Measurements from ENCODE around the gene CARS1. TPM values are rescaled to one million over a fixed set of nuclear protein-coding genes. Genes with fewer than 3 reads are reported as not detected.

The CARS1 gene
- polyA plus RNA-seq, 2 donors, result 22.8 to 29.0 TPM

DNA sequence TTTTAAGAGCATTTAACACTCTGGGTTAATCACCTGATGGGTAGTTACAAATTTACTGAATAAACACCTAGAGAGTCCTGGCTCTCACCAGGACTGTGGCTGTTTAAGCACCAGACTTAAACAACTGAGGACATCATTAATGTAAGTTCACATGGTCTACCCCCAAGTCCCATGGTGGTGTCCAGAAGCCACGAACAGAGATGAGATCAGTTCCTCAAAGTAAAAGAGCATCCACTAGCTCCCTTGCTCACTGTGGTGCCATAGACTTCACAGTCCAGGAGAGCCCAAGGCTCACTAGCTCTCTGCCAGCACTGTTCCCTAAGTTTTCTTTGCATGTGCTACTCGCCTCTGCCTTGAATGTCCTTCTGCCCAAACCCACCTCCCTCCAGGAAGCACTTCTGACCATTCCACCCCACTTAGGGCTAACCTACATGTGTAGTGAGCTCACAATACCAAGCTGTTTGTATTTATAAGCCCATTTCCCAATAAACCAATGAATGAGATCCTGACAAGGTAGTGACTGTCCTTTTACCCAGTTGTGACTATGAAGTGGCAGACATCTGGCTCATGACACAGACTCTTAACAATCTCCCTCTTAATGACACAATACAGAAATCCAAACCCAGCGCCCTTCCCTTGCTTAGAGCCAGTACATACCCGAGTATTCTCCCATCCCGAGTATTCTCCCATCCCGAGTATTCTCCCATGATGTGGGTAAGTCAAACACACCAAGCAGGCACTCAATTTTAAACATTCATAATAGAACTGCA lies 80.7 kb downstream of the CARS1 start:
- 75 to 84% methylated on average over 6 of the region's 6 CpGs for WGBS, 2 donors

DNA sequence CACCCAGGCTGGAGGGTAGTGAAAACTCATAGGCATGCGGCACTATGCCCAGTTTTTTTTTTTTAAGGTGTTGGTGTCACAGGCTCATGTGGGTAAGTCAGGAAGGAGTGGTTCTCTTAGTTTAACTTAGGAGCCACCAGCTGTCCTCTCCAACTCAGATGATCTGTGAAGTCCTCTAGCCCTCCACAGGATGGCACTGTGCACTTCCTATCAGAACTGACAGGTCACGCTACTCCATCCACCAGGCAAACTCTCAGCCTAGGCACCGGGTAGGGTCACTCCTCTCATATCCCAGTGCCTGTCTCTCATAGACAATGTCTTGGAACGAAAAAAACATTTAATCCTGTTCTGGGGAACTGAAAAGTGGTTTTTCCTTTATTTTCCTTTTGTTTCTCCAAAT lies 81.6 kb downstream of the CARS1 start:
- Histone ChIP-seq H3K4me3 (ENCODE audit: low read depth in 1 of 2, low read length in 2 of 2) (no peak overlapping the region), H3K4me1 (ENCODE audit: control insufficient read depth in 2 of 2, insufficient read depth in 2 of 2, low read length in 1 of 2) (no peaks in the 10 kb centered on the region), H3K27ac (ENCODE audit: low read depth in 2 of 2, low read length in 1 of 2) (no peak overlapping the region), H3K9me3 (ENCODE audit: control insufficient read depth in 2 of 2, insufficient read depth in 1 of 2, low read depth in 1 of 2, low read length in 1 of 2) (no peaks in the 10 kb centered on the region), H3K27me3 (ENCODE audit: control insufficient read depth in 1 of 2, insufficient read depth in 2 of 2, low read length in 2 of 2) (no peaks in the 10 kb centered on the region), H3K36me3 (ENCODE audit: control insufficient read depth in 2 of 2, insufficient read depth in 2 of 2, low read length in 1 of 2) (peaks cover 20 to 22% of the 10 kb centered on the region in 2 donors)
- 79 to 80% methylated on average over 4 of the region's 4 CpGs for WGBS, 2 donors

More for the DNA sequence above, 80.7 kb downstream of the CARS1 start:
- Histone ChIP-seq H3K27me3 (ENCODE audit: control insufficient read depth in 1 of 2, insufficient read depth in 2 of 2, low read length in 2 of 2) (no peaks in the 10 kb centered on the region), H3K9me3 (ENCODE audit: control insufficient read depth in 2 of 2, insufficient read depth in 1 of 2, low read depth in 1 of 2, low read length in 1 of 2) (no peaks in the 10 kb centered on the region), H3K4me1 (ENCODE audit: control insufficient read depth in 2 of 2, insufficient read depth in 2 of 2, low read length in 1 of 2) (no peaks in the 10 kb centered on the region), H3K27ac (ENCODE audit: low read depth in 2 of 2, low read length in 1 of 2) (no peak overlapping the region), H3K36me3 (ENCODE audit: control insufficient read depth in 2 of 2, insufficient read depth in 2 of 2, low read length in 1 of 2) (peaks cover 18 to 22% of the 10 kb centered on the region in 2 donors), H3K4me3 (ENCODE audit: low read depth in 1 of 2, low read length in 2 of 2) (no peak overlapping the region)

DNA sequence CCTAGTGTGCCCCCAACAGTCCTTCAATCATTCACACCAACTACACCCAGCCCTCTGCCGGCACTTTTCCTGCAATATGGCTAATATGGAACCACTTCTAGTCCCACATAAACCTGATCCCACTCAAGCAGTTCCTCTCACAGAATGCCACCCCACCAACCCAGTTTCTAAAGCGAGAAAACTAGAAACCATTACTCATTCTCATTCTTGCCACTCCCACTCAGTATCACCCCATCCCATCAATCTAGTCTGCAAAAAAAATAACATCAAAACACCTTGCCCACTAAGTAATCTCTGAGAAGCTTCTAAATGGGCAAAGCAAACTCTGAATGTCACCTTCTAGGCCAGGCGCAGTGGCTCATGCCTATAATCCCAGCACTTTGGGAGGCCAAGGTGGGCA lies 83.0 kb downstream of the CARS1 start:
- no peaks in the 10 kb centered on the region for H3K27me3 ChIP-seq (ENCODE audit: control insufficient read depth in 1 of 2, insufficient read depth in 2 of 2, low read length in 2 of 2)
- no peaks in the 10 kb centered on the region for H3K4me1 ChIP-seq (ENCODE audit: control insufficient read depth in 2 of 2, insufficient read depth in 2 of 2, low read length in 1 of 2)
- WGBS, 2 donors, result 93 to 94% methylated on average over 3 of the region's 3 CpGs
- H3K4me3 ChIP-seq (ENCODE audit: low read depth in 1 of 2, low read length in 2 of 2), result no peak overlapping the region
- peaks cover 22 to 27% of the 10 kb centered on the region in 2 donors for H3K36me3 ChIP-seq (ENCODE audit: control insufficient read depth in 2 of 2, insufficient read depth in 2 of 2, low read length in 1 of 2)
- no peaks in the 10 kb centered on the region for H3K9me3 ChIP-seq (ENCODE audit: control insufficient read depth in 2 of 2, insufficient read depth in 1 of 2, low read depth in 1 of 2, low read length in 1 of 2)
- H3K27ac ChIP-seq (ENCODE audit: low read depth in 2 of 2, low read length in 1 of 2), result no peak overlapping the region

DNA sequence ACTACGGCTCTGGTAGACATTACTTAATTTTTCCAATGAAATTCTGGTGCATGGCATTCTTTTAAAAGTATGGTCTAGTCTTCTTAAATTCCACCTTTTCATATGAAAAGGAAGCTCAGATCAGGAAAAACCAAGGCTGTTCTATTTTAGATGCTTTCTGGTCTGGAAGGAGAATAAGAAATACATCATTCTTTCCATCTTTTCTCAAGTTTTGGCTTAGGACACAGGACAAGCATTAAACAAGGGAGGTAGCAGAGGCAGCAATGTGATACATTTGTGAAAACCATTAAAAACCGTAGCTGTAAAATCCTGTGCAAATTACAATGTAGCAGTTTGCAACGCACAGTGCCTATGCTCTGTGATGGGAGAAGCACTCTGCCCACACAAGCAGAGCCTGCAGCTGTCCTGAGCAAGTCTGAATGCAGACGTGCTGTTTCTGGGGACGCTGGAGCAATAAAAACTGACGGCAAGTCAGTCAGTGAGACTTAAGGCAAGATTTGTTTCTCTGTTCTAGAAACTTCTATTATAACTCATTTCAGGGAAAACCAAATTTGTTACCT lies 88.8 kb downstream of the CARS1 start:
- WGBS, 2 donors, result 75 to 80% methylated on average over 6 of the region's 6 CpGs

DNA sequence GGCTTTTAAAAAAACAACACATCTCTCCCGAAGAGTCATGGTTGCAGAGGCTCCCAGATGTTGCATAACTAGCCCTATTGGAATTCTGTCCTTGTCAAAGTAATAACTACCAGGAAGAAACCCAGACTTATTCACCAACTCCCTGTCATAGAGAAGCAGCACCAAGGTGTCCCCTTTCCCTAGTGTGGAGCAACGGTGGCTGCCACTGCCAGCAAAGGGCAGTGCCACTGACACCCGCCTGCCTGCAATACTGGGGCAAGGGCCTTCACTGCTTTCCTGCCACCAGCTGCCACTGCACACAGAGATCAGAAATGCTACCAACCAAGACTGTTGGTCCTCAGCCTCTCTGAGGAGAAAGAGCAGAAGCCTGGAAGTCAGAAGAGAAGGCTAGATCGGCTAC lies 92.4 kb downstream of the CARS1 start:
- H3K36me3 ChIP-seq (ENCODE audit: control insufficient read depth in 2 of 2, insufficient read depth in 2 of 2, low read length in 1 of 2), result peaks cover 23 to 44% of the 10 kb centered on the region in 2 donors

More for the DNA sequence above, 88.8 kb downstream of the CARS1 start:
- no peaks in the 10 kb centered on the region for H3K4me1 ChIP-seq (ENCODE audit: control insufficient read depth in 2 of 2, insufficient read depth in 2 of 2, low read length in 1 of 2)
- peaks cover 27 to 41% of the 10 kb centered on the region in 2 donors for H3K36me3 ChIP-seq (ENCODE audit: control insufficient read depth in 2 of 2, insufficient read depth in 2 of 2, low read length in 1 of 2)
- no peaks in the 10 kb centered on the region for H3K9me3 ChIP-seq (ENCODE audit: control insufficient read depth in 2 of 2, insufficient read depth in 1 of 2, low read depth in 1 of 2, low read length in 1 of 2)
- no peaks in the 10 kb centered on the region for H3K27me3 ChIP-seq (ENCODE audit: control insufficient read depth in 1 of 2, insufficient read depth in 2 of 2, low read length in 2 of 2)
- H3K4me3 ChIP-seq (ENCODE audit: low read depth in 1 of 2, low read length in 2 of 2), result no peak overlapping the region
- H3K27ac ChIP-seq (ENCODE audit: low read depth in 2 of 2, low read length in 1 of 2), result no peak overlapping the region

DNA sequence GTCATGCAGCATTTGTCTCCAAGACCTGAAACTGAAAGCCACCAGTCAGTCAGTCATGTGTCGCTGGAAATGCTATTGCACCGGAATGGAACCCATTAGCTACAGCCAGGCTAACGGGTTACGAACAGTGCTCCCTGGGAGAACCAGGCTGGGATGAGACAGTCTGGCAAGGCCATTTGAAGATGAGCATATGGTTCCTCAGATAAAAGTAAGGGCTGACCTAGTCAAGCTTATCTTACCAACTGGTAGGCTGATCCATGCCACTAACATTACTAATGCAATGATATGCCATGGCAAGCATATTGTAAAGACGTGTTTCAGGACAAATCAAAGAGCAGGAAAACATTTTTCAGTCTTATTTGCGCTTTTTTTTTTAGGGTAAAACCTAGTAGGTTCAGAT lies 93.5 kb downstream of the CARS1 start:
- no peaks in the 10 kb centered on the region for H3K4me1 ChIP-seq (ENCODE audit: control insufficient read depth in 2 of 2, insufficient read depth in 2 of 2, low read length in 1 of 2)
- H3K36me3 ChIP-seq (ENCODE audit: control insufficient read depth in 2 of 2, insufficient read depth in 2 of 2, low read length in 1 of 2), result peaks cover 18 to 42% of the 10 kb centered on the region in 2 donors
- no peak overlapping the region for H3K4me3 ChIP-seq (ENCODE audit: low read depth in 1 of 2, low read length in 2 of 2)
- no peak overlapping the region for H3K27ac ChIP-seq (ENCODE audit: low read depth in 2 of 2, low read length in 1 of 2)
- no peaks in the 10 kb centered on the region for H3K27me3 ChIP-seq (ENCODE audit: control insufficient read depth in 1 of 2, insufficient read depth in 2 of 2, low read length in 2 of 2)
- 93 to 94% methylated on average over 6 of the region's 6 CpGs for WGBS, 2 donors
- no peaks in the 10 kb centered on the region for H3K9me3 ChIP-seq (ENCODE audit: control insufficient read depth in 2 of 2, insufficient read depth in 1 of 2, low read depth in 1 of 2, low read length in 1 of 2)

More for the DNA sequence above, 92.4 kb downstream of the CARS1 start:
- WGBS, 2 donors, result 81 to 86% methylated on average over 4 of the region's 4 CpGs
- Histone ChIP-seq H3K27me3 (ENCODE audit: control insufficient read depth in 1 of 2, insufficient read depth in 2 of 2, low read length in 2 of 2) (no peaks in the 10 kb centered on the region), H3K4me3 (ENCODE audit: low read depth in 1 of 2, low read length in 2 of 2) (no peak overlapping the region), H3K27ac (ENCODE audit: low read depth in 2 of 2, low read length in 1 of 2) (no peak overlapping the region), H3K4me1 (ENCODE audit: control insufficient read depth in 2 of 2, insufficient read depth in 2 of 2, low read length in 1 of 2) (no peaks in the 10 kb centered on the region), H3K9me3 (ENCODE audit: control insufficient read depth in 2 of 2, insufficient read depth in 1 of 2, low read depth in 1 of 2, low read length in 1 of 2) (no peaks in the 10 kb centered on the region)

DNA sequence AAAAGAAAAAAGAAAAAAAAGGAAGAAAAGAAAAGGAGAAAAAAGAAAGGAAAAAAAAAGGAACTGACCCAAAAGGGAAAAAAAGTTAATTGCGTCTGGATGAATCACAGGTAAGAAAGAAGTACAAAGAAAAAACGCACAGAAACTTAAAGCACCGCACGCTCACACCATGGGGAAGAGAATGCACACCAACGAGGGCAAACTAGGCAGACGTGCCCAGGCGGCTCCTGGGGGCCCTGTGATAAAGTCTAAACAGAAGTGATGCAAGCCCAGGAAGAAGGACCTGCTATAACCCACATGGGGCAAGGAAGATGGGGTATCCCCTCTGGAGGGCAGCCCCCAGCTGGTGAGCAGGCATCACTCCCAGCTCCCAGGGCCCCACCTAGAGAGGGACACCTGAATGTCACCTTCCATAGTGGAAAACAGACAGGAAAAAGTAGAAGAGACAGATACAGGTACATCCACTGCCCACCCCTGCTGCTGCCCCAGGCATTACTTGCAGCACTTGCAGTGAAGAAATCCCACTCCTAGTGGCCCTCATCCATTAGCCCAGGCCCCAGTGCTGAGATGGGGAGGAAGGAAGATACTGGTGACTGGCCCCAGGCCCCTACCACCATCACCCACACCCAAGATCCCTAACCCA lies 94.0 kb downstream of the CARS1 start:
- H3K4me3 ChIP-seq (ENCODE audit: low read depth in 1 of 2, low read length in 2 of 2), result no peak overlapping the region
- peaks cover 22 to 43% of the 10 kb centered on the region in 2 donors for H3K36me3 ChIP-seq (ENCODE audit: control insufficient read depth in 2 of 2, insufficient read depth in 2 of 2, low read length in 1 of 2)
- 71 to 82% methylated on average over 7 of the region's 7 CpGs for WGBS, 2 donors
- no peaks in the 10 kb centered on the region for H3K27me3 ChIP-seq (ENCODE audit: control insufficient read depth in 1 of 2, insufficient read depth in 2 of 2, low read length in 2 of 2)
- no peak overlapping the region for H3K27ac ChIP-seq (ENCODE audit: low read depth in 2 of 2, low read length in 1 of 2)
- H3K4me1 ChIP-seq (ENCODE audit: control insufficient read depth in 2 of 2, insufficient read depth in 2 of 2, low read length in 1 of 2), result no peaks in the 10 kb centered on the region
- no peaks in the 10 kb centered on the region for H3K9me3 ChIP-seq (ENCODE audit: control insufficient read depth in 2 of 2, insufficient read depth in 1 of 2, low read depth in 1 of 2, low read length in 1 of 2)

DNA sequence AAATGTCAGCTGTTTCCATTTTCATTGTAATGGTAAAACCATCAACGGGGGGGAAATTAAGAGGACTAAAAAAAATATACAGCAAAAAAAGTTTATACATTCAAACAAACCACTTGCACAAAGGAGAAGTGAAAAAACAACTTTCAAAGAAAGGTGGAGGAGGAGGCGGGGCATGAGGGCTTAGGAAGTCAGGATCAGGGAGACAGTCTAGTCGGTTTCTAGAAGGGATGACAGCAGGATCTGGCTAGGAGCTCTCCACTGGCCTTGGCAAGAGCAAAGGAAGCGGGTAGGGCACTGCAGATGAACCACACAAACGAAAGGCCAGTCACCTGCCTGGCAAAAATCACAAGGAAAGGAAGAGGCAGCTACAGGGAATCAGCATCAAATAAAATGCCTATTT lies 96.1 kb downstream of the CARS1 start:
- peaks cover 21 to 45% of the 10 kb centered on the region in 2 donors for H3K36me3 ChIP-seq (ENCODE audit: control insufficient read depth in 2 of 2, insufficient read depth in 2 of 2, low read length in 1 of 2)
- no peak overlapping the region for H3K4me3 ChIP-seq (ENCODE audit: low read depth in 1 of 2, low read length in 2 of 2)
- H3K9me3 ChIP-seq (ENCODE audit: control insufficient read depth in 2 of 2, insufficient read depth in 1 of 2, low read depth in 1 of 2, low read length in 1 of 2), result no peaks in the 10 kb centered on the region
- WGBS, 2 donors, result 62 to 64% methylated on average over 5 of the region's 5 CpGs
- H3K27me3 ChIP-seq (ENCODE audit: control insufficient read depth in 1 of 2, insufficient read depth in 2 of 2, low read length in 2 of 2), result no peaks in the 10 kb centered on the region
- H3K4me1 ChIP-seq (ENCODE audit: control insufficient read depth in 2 of 2, insufficient read depth in 2 of 2, low read length in 1 of 2), result no peaks in the 10 kb centered on the region
- no peak overlapping the region for H3K27ac ChIP-seq (ENCODE audit: low read depth in 2 of 2, low read length in 1 of 2)

DNA sequence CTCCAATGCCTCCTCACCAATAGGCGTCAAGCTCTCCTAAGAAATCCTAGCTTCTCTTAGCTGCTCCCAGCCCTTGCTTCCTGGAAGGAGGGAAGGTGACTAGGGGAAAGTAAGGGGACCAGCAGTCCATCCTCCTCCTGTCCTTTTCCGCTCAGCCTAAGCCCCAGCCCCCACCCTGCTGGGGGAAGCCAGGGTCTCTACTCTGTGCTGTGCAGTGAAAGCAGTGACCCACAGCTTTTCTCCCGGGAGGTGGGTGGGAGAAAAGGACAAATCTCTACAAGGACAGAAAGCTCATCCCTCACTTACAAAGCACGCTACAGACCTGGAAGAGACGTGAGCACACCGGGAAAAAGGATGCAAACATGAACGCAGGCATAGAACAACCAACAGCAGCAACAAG lies 97.1 kb downstream of the CARS1 start:
- H3K4me1 ChIP-seq (ENCODE audit: control insufficient read depth in 2 of 2, insufficient read depth in 2 of 2, low read length in 1 of 2), result no peaks in the 10 kb centered on the region
- H3K9me3 ChIP-seq (ENCODE audit: control insufficient read depth in 2 of 2, insufficient read depth in 1 of 2, low read depth in 1 of 2, low read length in 1 of 2), result no peaks in the 10 kb centered on the region
- H3K4me3 ChIP-seq (ENCODE audit: low read depth in 1 of 2, low read length in 2 of 2), result no peak overlapping the region
- H3K27me3 ChIP-seq (ENCODE audit: control insufficient read depth in 1 of 2, insufficient read depth in 2 of 2, low read length in 2 of 2), result no peaks in the 10 kb centered on the region
- H3K27ac ChIP-seq (ENCODE audit: low read depth in 2 of 2, low read length in 1 of 2), result no peak overlapping the region
- peaks cover 21 to 42% of the 10 kb centered on the region in 2 donors for H3K36me3 ChIP-seq (ENCODE audit: control insufficient read depth in 2 of 2, insufficient read depth in 2 of 2, low read length in 1 of 2)
- 93 to 95% methylated on average over 7 of the region's 7 CpGs for whole genome bisulfite sequencing, 2 donors
